ENCODE results near the gene TMEM88. TPM values are rescaled to one million over a fixed set of nuclear protein-coding genes. Genes with fewer than 3 reads are reported as not detected.

Gene TMEM88
- total and polyA plus RNA-seq, 2 of the 8 experiments (the other 6 are each of a cell fraction or from before 2014, with no cell fraction given): 0.69 to 8.8 TPM

Other genes starting within 250 kb of the TMEM88 start
- 26.2 and 26.8 TPM in 2 replicates for gene FXR2, start 240.2 kb upstream of the TMEM88 start, total RNA-seq (2021; fragmentation: NEBNext Ultra II Directional; extraction: Animal tissue kit (Norgen Biotek cat#: 25700))
- gene FXR2, start 240.2 kb upstream of the TMEM88 start, polyA plus RNA-seq (2011; rRNA removed): 44.0 and 63.3 TPM in 2 replicates
- 72.3 and 75.3 TPM in 2 replicates for gene SAT2, start 227.2 kb upstream of the TMEM88 start, total RNA-seq (2021; fragmentation: NEBNext Ultra II Directional; extraction: Animal tissue kit (Norgen Biotek cat#: 25700))
- gene SAT2, start 227.2 kb upstream of the TMEM88 start, polyA plus RNA-seq (2011; rRNA removed): 36.4 and 36.5 TPM in 2 replicates
- 0.69 and 1.2 TPM in 2 replicates for gene SHBG, start 224.9 kb upstream of the TMEM88 start, total RNA-seq (2021; fragmentation: NEBNext Ultra II Directional; extraction: Animal tissue kit (Norgen Biotek cat#: 25700))
- gene SHBG, start 224.9 kb upstream of the TMEM88 start, polyA plus RNA-seq (2011; rRNA removed): 1.1 and 1.3 TPM in 2 replicates
- 19.8 and 21.0 TPM in 2 replicates for gene ATP1B2, start 204.1 kb upstream of the TMEM88 start, total RNA-seq (2021; fragmentation: NEBNext Ultra II Directional; extraction: Animal tissue kit (Norgen Biotek cat#: 25700))
- gene ATP1B2, start 204.1 kb upstream of the TMEM88 start, polyA plus RNA-seq (2011; rRNA removed): 9.1 and 12.6 TPM in 2 replicates
- gene TP53, start 167.6 kb upstream of the TMEM88 start, total RNA-seq (2021; fragmentation: NEBNext Ultra II Directional; extraction: Animal tissue kit (Norgen Biotek cat#: 25700)): 198 and 210 TPM in 2 replicates
- gene TP53, start 167.6 kb upstream of the TMEM88 start, polyA plus RNA-seq (2011; rRNA removed): 143 and 149 TPM in 2 replicates
- 29.3 and 30.1 TPM in 2 replicates for gene WRAP53, start 166.6 kb upstream of the TMEM88 start, total RNA-seq (2021; fragmentation: NEBNext Ultra II Directional; extraction: Animal tissue kit (Norgen Biotek cat#: 25700))
- gene WRAP53, start 166.6 kb upstream of the TMEM88 start, polyA plus RNA-seq (2011; rRNA removed): 29.2 and 38.4 TPM in 2 replicates
- 15.0 and 16.0 TPM in 2 replicates for gene EFNB3, start 149.9 kb upstream of the TMEM88 start, total RNA-seq (2021; fragmentation: NEBNext Ultra II Directional; extraction: Animal tissue kit (Norgen Biotek cat#: 25700))
- gene EFNB3, start 149.9 kb upstream of the TMEM88 start, polyA plus RNA-seq (2011; rRNA removed): 27.1 and 27.3 TPM in 2 replicates
- gene DNAH2, start 137.3 kb upstream of the TMEM88 start, total RNA-seq (2021; fragmentation: NEBNext Ultra II Directional; extraction: Animal tissue kit (Norgen Biotek cat#: 25700)): 0.13 and 0.21 TPM in 2 replicates
- 0.18 and 0.25 TPM in 2 replicates for gene DNAH2, start 137.3 kb upstream of the TMEM88 start, polyA plus RNA-seq (2011; rRNA removed)
- gene KDM6B, start 20.8 kb upstream of the TMEM88 start, total RNA-seq (2021; fragmentation: NEBNext Ultra II Directional; extraction: Animal tissue kit (Norgen Biotek cat#: 25700)): 3.4 and 3.7 TPM in 2 replicates
- gene KDM6B, start 20.8 kb upstream of the TMEM88 start, polyA plus RNA-seq (2011; rRNA removed): 0.48 and 0.80 TPM in 2 replicates
- gene NAA38, start 2.5 kb downstream of the TMEM88 start, total RNA-seq (2021; fragmentation: NEBNext Ultra II Directional; extraction: Animal tissue kit (Norgen Biotek cat#: 25700)): 27.0 and 30.2 TPM in 2 replicates
- gene NAA38, start 2.5 kb downstream of the TMEM88 start, polyA plus RNA-seq (2011; rRNA removed): 109 and 116 TPM in 2 replicates
- gene CYB5D1, start 2.9 kb downstream of the TMEM88 start, total RNA-seq (2021; fragmentation: NEBNext Ultra II Directional; extraction: Animal tissue kit (Norgen Biotek cat#: 25700)): 15.5 and 18.0 TPM in 2 replicates
- 11.0 and 13.5 TPM in 2 replicates for gene CYB5D1, start 2.9 kb downstream of the TMEM88 start, polyA plus RNA-seq (2011; rRNA removed)
- 12.9 and 14.2 TPM in 2 replicates for gene CHD3, start 33.7 kb downstream of the TMEM88 start, total RNA-seq (2021; fragmentation: NEBNext Ultra II Directional; extraction: Animal tissue kit (Norgen Biotek cat#: 25700))
- 12.3 and 18.3 TPM in 2 replicates for gene CHD3, start 33.7 kb downstream of the TMEM88 start, polyA plus RNA-seq (2011; rRNA removed)
- gene RNF227, start 61.2 kb downstream of the TMEM88 start, total RNA-seq (2021; fragmentation: NEBNext Ultra II Directional; extraction: Animal tissue kit (Norgen Biotek cat#: 25700)): 0.63 and 0.77 TPM in 2 replicates
- 1.1 and 1.7 TPM in 2 replicates for gene RNF227, start 61.2 kb downstream of the TMEM88 start, polyA plus RNA-seq (2011; rRNA removed)
- gene KCNAB3, start 74.8 kb downstream of the TMEM88 start, total RNA-seq (2021; fragmentation: NEBNext Ultra II Directional; extraction: Animal tissue kit (Norgen Biotek cat#: 25700)): 2.3 and 2.4 TPM in 2 replicates
- 1.7 and 2.8 TPM in 2 replicates for gene KCNAB3, start 74.8 kb downstream of the TMEM88 start, polyA plus RNA-seq (2011; rRNA removed)
- gene TRAPPC1, start 76.9 kb downstream of the TMEM88 start, total RNA-seq (2021; fragmentation: NEBNext Ultra II Directional; extraction: Animal tissue kit (Norgen Biotek cat#: 25700)): 99.3 and 114 TPM in 2 replicates
- 170 and 194 TPM in 2 replicates for gene TRAPPC1, start 76.9 kb downstream of the TMEM88 start, polyA plus RNA-seq (2011; rRNA removed)
- 30.0 and 31.9 TPM in 2 replicates for gene CNTROB, start 77.1 kb downstream of the TMEM88 start, total RNA-seq (2021; fragmentation: NEBNext Ultra II Directional; extraction: Animal tissue kit (Norgen Biotek cat#: 25700))
- 20.5 and 28.2 TPM in 2 replicates for gene CNTROB, start 77.1 kb downstream of the TMEM88 start, polyA plus RNA-seq (2011; rRNA removed)
- 0.48 and 0.59 TPM in 2 replicates for gene GUCY2D, start 147.5 kb downstream of the TMEM88 start, total RNA-seq (2021; fragmentation: NEBNext Ultra II Directional; extraction: Animal tissue kit (Norgen Biotek cat#: 25700))
- 0.20 and 0.31 TPM in 2 replicates for gene GUCY2D, start 147.5 kb downstream of the TMEM88 start, polyA plus RNA-seq (2011; rRNA removed)
- 0.46 and 0.63 TPM in 2 replicates for gene ALOX15B, start 184.0 kb downstream of the TMEM88 start, total RNA-seq (2021; fragmentation: NEBNext Ultra II Directional; extraction: Animal tissue kit (Norgen Biotek cat#: 25700))
- 0.91 and 1.4 TPM in 2 replicates for gene ALOX15B, start 184.0 kb downstream of the TMEM88 start, polyA plus RNA-seq (2011; rRNA removed)
- not detected in 2 replicates for gene ALOX12B, start 232.7 kb downstream of the TMEM88 start, total RNA-seq (2021; fragmentation: NEBNext Ultra II Directional; extraction: Animal tissue kit (Norgen Biotek cat#: 25700))
- gene ALOX12B, start 232.7 kb downstream of the TMEM88 start, polyA plus RNA-seq (2011; rRNA removed): 0.82 and 0.86 TPM in 2 replicates